GM12892 (cell line): ENCODE results near the gene TMEM176B.

Experiments used
- POLR2A ChIP-seq: IDR thresholded peaks from 2 replicates; pipeline ENCODE4 v1.6.1; 2011; ENCODE audit warnings: low read depth, low read length, control low read depth
- POLR2AphosphoS5 ChIP-seq: IDR thresholded peaks from 2 replicates; pipeline ENCODE4 v1.6.1; 2011; ENCODE audit warnings: low read depth, low read length, control low read depth
- TAF1 ChIP-seq: IDR thresholded peaks from 2 replicates; pipeline ENCODE4 v1.6.1; 2011; ENCODE audit warnings: low read depth, mild to moderate bottlenecking, control low read depth, low read length, borderline replicate concordance

DNA sequence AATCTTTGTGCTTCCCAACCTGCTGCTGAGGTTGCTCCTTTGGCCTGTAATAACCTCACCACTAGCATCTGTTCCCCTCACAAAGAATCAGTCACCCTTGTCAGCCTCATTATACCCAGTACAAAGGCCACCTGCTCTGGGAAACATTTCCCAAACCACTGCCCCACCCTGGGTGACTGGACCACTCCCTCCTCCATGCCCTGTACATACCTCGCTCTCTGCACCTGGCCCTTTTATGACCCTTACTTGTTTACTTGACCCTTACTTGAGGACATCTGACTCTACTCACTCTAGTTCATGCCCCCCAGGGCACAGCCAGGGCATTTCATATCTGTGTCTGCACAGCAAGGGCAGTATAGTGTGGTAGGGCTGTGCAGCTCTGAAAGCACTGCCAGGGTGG, 30.8 kb upstream of the TMEM176B start:
- no peak for TF ChIP-seq TAF1
- no peak for TF ChIP-seq POLR2A
- no peak for TF ChIP-seq POLR2AphosphoS5
